ENCODE data around the gene SH3GL2.

Gene SH3GL2

DNA sequence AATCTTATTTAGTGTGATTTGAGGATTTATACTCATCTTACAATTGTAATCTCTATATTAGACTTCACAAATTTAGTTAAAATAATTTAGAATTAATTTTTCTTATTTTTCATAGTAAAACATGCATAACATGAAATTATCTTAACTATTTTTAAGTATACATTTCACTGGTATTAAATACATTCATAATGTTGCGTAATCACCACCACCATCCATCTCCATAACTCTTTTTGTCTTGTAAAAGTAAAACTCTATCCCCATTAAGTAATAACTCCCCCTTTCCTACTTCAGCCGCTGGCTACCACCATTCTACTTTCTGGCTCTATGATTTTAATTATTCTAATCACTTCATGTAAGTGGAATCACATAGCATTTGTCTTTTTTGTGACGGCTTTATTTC lies 193.4 kb downstream of the SH3GL2 start:
- Histone ChIP-seq H3K27me3 (ENCODE audit: control insufficient read depth, insufficient read depth, low read length) (no peaks in the 10 kb centered on the region), H3K36me3 (ENCODE audit: control insufficient read depth, insufficient read depth, low read length) (no peaks in the 10 kb centered on the region), H3K9me3 (ENCODE audit: control insufficient read depth, insufficient read depth, low read length) (no peaks in the 10 kb centered on the region), H3K27ac (ENCODE audit: low read depth, low read length) (no peak overlapping the region), H3K4me3 (ENCODE audit: low read depth, low read length) (no peak overlapping the region), H3K9ac (ENCODE audit: low read depth, low read length) (no peak overlapping the region), H3K4me1 (ENCODE audit: control insufficient read depth, insufficient read depth, low read length) (no peaks in the 10 kb centered on the region; the same call in 1 of the 2 replicates)

GRCh38 chr9:17775656-17776055 lies 196.8 kb downstream of the SH3GL2 start:
- Histone ChIP-seq H3K9ac (ENCODE audit: low read depth, low read length) (no peak overlapping the region), H3K4me1 (ENCODE audit: control insufficient read depth, insufficient read depth, low read length) (no peaks in the 10 kb centered on the region; the same call in 1 of the 2 replicates), H3K27me3 (ENCODE audit: control insufficient read depth, insufficient read depth, low read length) (no peaks in the 10 kb centered on the region), H3K4me3 (ENCODE audit: low read depth, low read length) (no peak overlapping the region), H3K27ac (ENCODE audit: low read depth, low read length) (no peak overlapping the region), H3K9me3 (ENCODE audit: control insufficient read depth, insufficient read depth, low read length) (no peaks in the 10 kb centered on the region), H3K36me3 (ENCODE audit: control insufficient read depth, insufficient read depth, low read length) (no peaks in the 10 kb centered on the region)

- no peaks in the 10 kb centered on the region; the same call in 1 of the 2 replicates for H3K4me1 ChIP-seq (ENCODE audit: control insufficient read depth, insufficient read depth, low read length)
- H3K36me3 ChIP-seq (ENCODE audit: control insufficient read depth, insufficient read depth, low read length) = no peaks in the 10 kb centered on the region
- no peaks in the 10 kb centered on the region for H3K9me3 ChIP-seq (ENCODE audit: control insufficient read depth, insufficient read depth, low read length)
- H3K27ac ChIP-seq (ENCODE audit: low read depth, low read length) = no peak overlapping the region
- no peak overlapping the region for H3K4me3 ChIP-seq (ENCODE audit: low read depth, low read length)
- no peaks in the 10 kb centered on the region for H3K27me3 ChIP-seq (ENCODE audit: control insufficient read depth, insufficient read depth, low read length)
- H3K9ac ChIP-seq (ENCODE audit: low read depth, low read length) = no peak overlapping the region
These were observed 197.9 kb downstream of the SH3GL2 start for GRCh38 chr9:17776735-17777134.

- H3K9me3 ChIP-seq (ENCODE audit: control insufficient read depth, insufficient read depth, low read length) = no peaks in the 10 kb centered on the region
- H3K4me1 ChIP-seq (ENCODE audit: control insufficient read depth, insufficient read depth, low read length) = no peaks in the 10 kb centered on the region; the same call in 1 of the 2 replicates
- no peak overlapping the region for H3K4me3 ChIP-seq (ENCODE audit: low read depth, low read length)
- H3K36me3 ChIP-seq (ENCODE audit: control insufficient read depth, insufficient read depth, low read length) = no peaks in the 10 kb centered on the region
- no peak overlapping the region for H3K27ac ChIP-seq (ENCODE audit: low read depth, low read length)
- H3K9ac ChIP-seq (ENCODE audit: low read depth, low read length) = no peak overlapping the region
- H3K27me3 ChIP-seq (ENCODE audit: control insufficient read depth, insufficient read depth, low read length) = no peaks in the 10 kb centered on the region
These were observed 198.6 kb downstream of the SH3GL2 start for GRCh38 chr9:17777465-17777864.

GRCh38 chr9:17782430-17783149 lies 203.7 kb downstream of the SH3GL2 start:
- Histone ChIP-seq H3K4me1 (ENCODE audit: control insufficient read depth, insufficient read depth, low read length) (no peaks in the 10 kb centered on the region), H3K27ac (ENCODE audit: low read depth, low read length) (no peak overlapping the region), H3K9me3 (ENCODE audit: control insufficient read depth, insufficient read depth, low read length) (no peaks in the 10 kb centered on the region)

GRCh38 chr9:17783227-17783626 lies 204.4 kb downstream of the SH3GL2 start:
- no peaks in the 10 kb centered on the region for H3K36me3 ChIP-seq (ENCODE audit: control insufficient read depth, insufficient read depth, low read length)
- H3K27me3 ChIP-seq (ENCODE audit: control insufficient read depth, insufficient read depth, low read length) = no peaks in the 10 kb centered on the region
- H3K4me1 ChIP-seq (ENCODE audit: control insufficient read depth, insufficient read depth, low read length) = no peaks in the 10 kb centered on the region
- H3K9ac ChIP-seq (ENCODE audit: low read depth, low read length) = no peak overlapping the region
- no peaks in the 10 kb centered on the region for H3K9me3 ChIP-seq (ENCODE audit: control insufficient read depth, insufficient read depth, low read length)
- H3K27ac ChIP-seq (ENCODE audit: low read depth, low read length) = no peak overlapping the region
- H3K4me3 ChIP-seq (ENCODE audit: low read depth, low read length) = no peak overlapping the region

More at GRCh38 chr9:17782430-17783149, 203.7 kb downstream of the SH3GL2 start:
- Histone ChIP-seq H3K36me3 (ENCODE audit: control insufficient read depth, insufficient read depth, low read length) (no peaks in the 10 kb centered on the region), H3K4me3 (ENCODE audit: low read depth, low read length) (no peak overlapping the region), H3K27me3 (ENCODE audit: control insufficient read depth, insufficient read depth, low read length) (no peaks in the 10 kb centered on the region), H3K9ac (ENCODE audit: low read depth, low read length) (no peak overlapping the region)

- H3K9ac ChIP-seq (ENCODE audit: low read depth, low read length) = no peak overlapping the region
- H3K9me3 ChIP-seq (ENCODE audit: control insufficient read depth, insufficient read depth, low read length) = no peaks in the 10 kb centered on the region
- no peaks in the 10 kb centered on the region for H3K36me3 ChIP-seq (ENCODE audit: control insufficient read depth, insufficient read depth, low read length)
- no peaks in the 10 kb centered on the region for H3K27me3 ChIP-seq (ENCODE audit: control insufficient read depth, insufficient read depth, low read length)
- no peaks in the 10 kb centered on the region for H3K4me1 ChIP-seq (ENCODE audit: control insufficient read depth, insufficient read depth, low read length)
- H3K27ac ChIP-seq (ENCODE audit: low read depth, low read length) = no peak overlapping the region
- no peak overlapping the region for H3K4me3 ChIP-seq (ENCODE audit: low read depth, low read length)
These were observed 210.4 kb downstream of the SH3GL2 start for GRCh38 chr9:17789316-17789715.

GRCh38 chr9:17793713-17794622 lies 215.1 kb downstream of the SH3GL2 start:
- Histone ChIP-seq H3K36me3 (ENCODE audit: control insufficient read depth, insufficient read depth, low read length) (no peaks in the 10 kb centered on the region), H3K4me1 (ENCODE audit: control insufficient read depth, insufficient read depth, low read length) (no peaks in the 10 kb centered on the region), H3K27me3 (ENCODE audit: control insufficient read depth, insufficient read depth, low read length) (no peaks in the 10 kb centered on the region), H3K9me3 (ENCODE audit: control insufficient read depth, insufficient read depth, low read length) (no peaks in the 10 kb centered on the region), H3K9ac (ENCODE audit: low read depth, low read length) (no peak overlapping the region), H3K4me3 (ENCODE audit: low read depth, low read length) (no peak overlapping the region), H3K27ac (ENCODE audit: low read depth, low read length) (no peak overlapping the region)

DNA sequence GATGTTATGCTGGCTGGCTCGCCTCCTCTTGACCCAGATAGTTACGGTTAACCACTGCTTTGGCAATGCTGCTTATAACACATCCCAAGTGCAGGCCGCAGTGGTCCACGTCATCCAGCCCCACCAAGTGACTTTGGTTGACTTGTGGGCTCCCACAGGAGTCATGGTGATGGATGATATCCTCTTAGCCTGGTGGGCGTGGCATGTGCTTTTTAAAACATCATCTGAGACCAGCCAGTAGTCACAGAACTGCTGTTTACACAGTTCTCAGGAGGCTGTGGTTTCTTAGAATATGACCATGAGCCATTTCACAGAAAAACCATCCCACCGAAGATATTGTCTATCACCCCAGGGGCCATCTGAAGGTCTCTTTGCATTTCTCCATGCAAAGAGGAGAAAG lies 216.9 kb downstream of the SH3GL2 start:
- Histone ChIP-seq H3K9me3 (ENCODE audit: control insufficient read depth, insufficient read depth, low read length) (no peaks in the 10 kb centered on the region), H3K27ac (ENCODE audit: low read depth, low read length) (no peak overlapping the region), H3K4me1 (ENCODE audit: control insufficient read depth, insufficient read depth, low read length) (no peaks in the 10 kb centered on the region), H3K9ac (ENCODE audit: low read depth, low read length) (no peak overlapping the region), H3K27me3 (ENCODE audit: control insufficient read depth, insufficient read depth, low read length) (no peaks in the 10 kb centered on the region), H3K4me3 (ENCODE audit: low read depth, low read length) (no peak overlapping the region), H3K36me3 (ENCODE audit: control insufficient read depth, insufficient read depth, low read length) (no peaks in the 10 kb centered on the region)

GRCh38 chr9:17799369-17799768 lies 220.5 kb downstream of the SH3GL2 start:
- H3K4me3 ChIP-seq (ENCODE audit: low read depth, low read length) = no peak overlapping the region
- no peaks in the 10 kb centered on the region for H3K9me3 ChIP-seq (ENCODE audit: control insufficient read depth, insufficient read depth, low read length)
- H3K36me3 ChIP-seq (ENCODE audit: control insufficient read depth, insufficient read depth, low read length) = no peaks in the 10 kb centered on the region
- no peak overlapping the region for H3K9ac ChIP-seq (ENCODE audit: low read depth, low read length)
- H3K27me3 ChIP-seq (ENCODE audit: control insufficient read depth, insufficient read depth, low read length) = no peaks in the 10 kb centered on the region
- H3K4me1 ChIP-seq (ENCODE audit: control insufficient read depth, insufficient read depth, low read length) = no peaks in the 10 kb centered on the region
- no peak overlapping the region for H3K27ac ChIP-seq (ENCODE audit: low read depth, low read length)

GRCh38 chr9:17800418-17800817 lies 221.6 kb downstream of the SH3GL2 start:
- Histone ChIP-seq H3K4me3 (ENCODE audit: low read depth, low read length) (no peak overlapping the region), H3K4me1 (ENCODE audit: control insufficient read depth, insufficient read depth, low read length) (no peaks in the 10 kb centered on the region), H3K9ac (ENCODE audit: low read depth, low read length) (no peak overlapping the region), H3K9me3 (ENCODE audit: control insufficient read depth, insufficient read depth, low read length) (no peaks in the 10 kb centered on the region), H3K27ac (ENCODE audit: low read depth, low read length) (no peak overlapping the region), H3K36me3 (ENCODE audit: control insufficient read depth, insufficient read depth, low read length) (no peaks in the 10 kb centered on the region), H3K27me3 (ENCODE audit: control insufficient read depth, insufficient read depth, low read length) (no peaks in the 10 kb centered on the region)
